NT2/D1 (cell line): Measurements from ENCODE around the gene ITGB1.

Experiments used
- DNase-seq: peaks from one replicate; pipeline ENCODE4 v3.0.0-alpha.2; 2011; ENCODE audit warnings: low read depth, low spot score
- H3K27me3 ChIP-seq: 2 replicates; pipeline ENCODE4 v1.6.0; 2011; ENCODE audit warnings: mild to moderate bottlenecking; ENCODE audit not compliant: insufficient read length, insufficient read depth
- H3K36me3 ChIP-seq: 2 replicates; pipeline ENCODE4 v1.6.1; 2011; ENCODE audit warnings: mild to moderate bottlenecking, low read length, mixed read lengths; ENCODE audit not compliant: insufficient read depth, insufficient read length
- H3K4me1 ChIP-seq: 2 replicates; pipeline ENCODE4 v1.5.1; 2011; ENCODE audit not compliant: insufficient read depth, insufficient read length
- H3K4me3 ChIP-seq: 2 replicates; pipeline ENCODE4 v1.5.1; 2011; ENCODE audit warnings: low read depth; ENCODE audit not compliant: insufficient read length
- H3K9ac ChIP-seq: 2 replicates; pipeline ENCODE4 v1.6.0; 2011; ENCODE audit warnings: low read depth; ENCODE audit not compliant: insufficient read length
- H3K9me3 ChIP-seq: 2 replicates; pipeline ENCODE4 v1.5.1; 2011; ENCODE audit warnings: mild to moderate bottlenecking, low read length; ENCODE audit not compliant: insufficient read depth
- SUZ12 ChIP-seq: IDR thresholded peaks from 2 replicates; pipeline ENCODE4 v1.6.1; 2011; ENCODE audit not compliant: insufficient read length, insufficient read depth; ENCODE audit errors: extremely low read depth
- YY1 ChIP-seq: IDR thresholded peaks from 2 replicates; pipeline ENCODE4 v1.6.1; 2011; ENCODE audit not compliant: insufficient read length, insufficient read depth
- ZNF274 ChIP-seq: IDR thresholded peaks from 2 replicates; pipeline ENCODE4 v1.6.1; 2011; ENCODE audit warnings: mild to moderate bottlenecking, low read depth, low read length

ITGB1 gene

GRCh38 chr10:32890444-32890843 is 67.6 kb downstream of the ITGB1 start:
- no peak for DNase-seq
- H3K36me3 ChIP-seq, result peaks cover 1% of the 10 kb centered on the region
- H3K9me3 ChIP-seq, result no peaks in the 10 kb centered on the region
- no peak overlapping the region for H3K4me3 ChIP-seq
- H3K9ac ChIP-seq, result no peak overlapping the region
- H3K4me1 ChIP-seq, result no peaks in the 10 kb centered on the region
- TF ChIP-seq ZNF274 (no peak), YY1 (no peak), SUZ12 (no peak)
- no peaks in the 10 kb centered on the region for H3K27me3 ChIP-seq

DNA sequence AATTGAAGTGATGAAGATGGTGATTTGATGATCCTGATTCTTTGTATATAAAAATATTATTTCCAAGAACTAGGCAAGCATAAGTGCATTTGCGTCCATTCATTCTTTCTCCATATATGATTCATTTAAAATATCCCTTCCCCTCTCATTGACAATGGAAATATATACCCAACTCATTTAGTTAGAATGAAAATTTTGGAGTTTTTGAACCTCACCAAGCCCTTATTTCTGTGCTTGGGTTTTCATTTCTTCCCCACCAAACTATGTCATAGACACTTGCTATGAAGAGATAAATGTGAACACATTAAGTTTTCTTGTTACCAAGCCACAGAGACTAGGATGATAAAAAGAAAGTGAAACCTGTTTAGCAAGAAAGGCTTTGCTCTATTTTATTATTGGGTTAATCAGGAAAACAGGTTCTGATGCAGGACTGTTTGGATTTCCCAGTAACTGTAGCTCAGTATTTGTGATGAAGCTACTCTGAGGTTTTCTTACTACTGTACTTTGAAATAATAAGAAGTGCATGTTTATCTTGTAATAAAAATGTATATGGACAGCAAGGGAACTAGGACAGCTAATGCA is 68.3 kb downstream of the ITGB1 start:
- H3K4me1 ChIP-seq, result no peaks in the 10 kb centered on the region
- H3K9me3 ChIP-seq, result no peaks in the 10 kb centered on the region
- no peak overlapping the region for H3K4me3 ChIP-seq
- H3K9ac ChIP-seq, result no peak overlapping the region
- H3K27me3 ChIP-seq, result no peaks in the 10 kb centered on the region
- no peaks in the 10 kb centered on the region for H3K36me3 ChIP-seq
- DNase-seq, result no peak
- TF ChIP-seq SUZ12 (no peak), YY1 (no peak), ZNF274 (no peak)

DNA sequence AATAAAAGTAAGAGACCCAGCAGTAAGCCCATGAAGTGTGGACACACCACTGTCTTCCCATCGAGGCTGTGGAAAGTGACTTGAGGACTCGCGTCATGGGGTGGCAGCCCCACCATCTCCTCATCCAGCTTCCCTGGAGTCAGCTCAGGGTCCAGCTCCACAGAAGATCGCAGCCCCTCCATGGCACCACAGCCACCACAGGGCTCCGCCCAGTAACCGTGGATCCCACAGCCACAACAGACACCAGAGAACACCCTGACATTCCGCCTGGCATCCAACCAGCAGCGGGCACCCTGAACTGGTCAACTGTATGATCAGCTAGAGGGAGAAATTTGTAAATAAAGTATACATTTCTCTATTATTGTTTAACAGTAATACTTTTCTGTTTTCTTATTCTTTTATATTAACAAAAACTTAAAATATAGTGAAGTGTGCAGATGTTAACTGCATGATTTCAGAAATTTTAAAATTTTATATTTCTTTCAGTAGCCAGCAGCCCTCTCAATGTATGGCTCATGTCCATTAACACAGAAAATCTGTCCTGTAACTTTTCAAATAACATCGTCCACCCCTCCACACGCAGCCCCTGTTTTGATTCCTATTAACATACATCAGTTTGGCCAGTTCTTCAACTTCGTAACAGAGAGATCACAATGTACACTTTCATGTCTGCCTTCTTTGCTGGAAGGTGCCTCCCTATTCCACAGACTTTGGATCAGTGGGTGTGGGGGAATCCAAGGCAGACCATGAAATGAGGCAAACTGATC is 69.7 kb downstream of the ITGB1 start:
- H3K4me1 ChIP-seq, result no peaks in the 10 kb centered on the region
- H3K36me3 ChIP-seq, result no peaks in the 10 kb centered on the region
- no peak for TF ChIP-seq YY1
- no peak for TF ChIP-seq SUZ12
- TF ChIP-seq ZNF274, result no peak
- H3K27me3 ChIP-seq, result no peaks in the 10 kb centered on the region
- H3K9ac ChIP-seq, result no peak overlapping the region
- no peak for DNase-seq
- H3K9me3 ChIP-seq, result no peaks in the 10 kb centered on the region
- H3K4me3 ChIP-seq, result no peak overlapping the region

- no peaks in the 10 kb centered on the region for H3K9me3 ChIP-seq
- no peak overlapping the region for H3K9ac ChIP-seq
- no peak for DNase-seq
- H3K4me3 ChIP-seq, result no peak overlapping the region
- no peaks in the 10 kb centered on the region for H3K4me1 ChIP-seq
- TF ChIP-seq YY1 (no peak), ZNF274 (no peak), SUZ12 (no peak)
- no peaks in the 10 kb centered on the region for H3K27me3 ChIP-seq
- H3K36me3 ChIP-seq, result no peaks in the 10 kb centered on the region
Measured at GRCh38 chr10:32887481-32887880, 70.5 kb downstream of the ITGB1 start.

GRCh38 chr10:32882076-32882475 is 76.0 kb downstream of the ITGB1 start:
- no peak for DNase-seq
- H3K36me3 ChIP-seq, result no peaks in the 10 kb centered on the region

GRCh38 chr10:32878646-32879045 is 79.4 kb downstream of the ITGB1 start:
- Histone ChIP-seq H3K36me3 (no peaks in the 10 kb centered on the region), H3K4me3 (no peak overlapping the region), H3K4me1 (no peaks in the 10 kb centered on the region), H3K9me3 (no peaks in the 10 kb centered on the region), H3K9ac (no peak overlapping the region), H3K27me3 (no peaks in the 10 kb centered on the region)
- DNase-seq, result no peak
- TF ChIP-seq SUZ12, result no peak

More at GRCh38 chr10:32882076-32882475, 76.0 kb downstream of the ITGB1 start:
- Histone ChIP-seq H3K9me3 (no peaks in the 10 kb centered on the region), H3K4me1 (no peaks in the 10 kb centered on the region), H3K4me3 (no peak overlapping the region), H3K27me3 (no peaks in the 10 kb centered on the region), H3K9ac (no peak overlapping the region)
- no peak for TF ChIP-seq SUZ12
- TF ChIP-seq YY1, result no peak
- TF ChIP-seq ZNF274, result no peak

GRCh38 chr10:32877915-32878314 is 80.1 kb downstream of the ITGB1 start:
- no peaks in the 10 kb centered on the region for H3K4me1 ChIP-seq
- TF ChIP-seq ZNF274 (no peak), YY1 (no peak), SUZ12 (no peak)
- no peak for DNase-seq

More at GRCh38 chr10:32877915-32878314, 80.1 kb downstream of the ITGB1 start:
- no peaks in the 10 kb centered on the region for H3K27me3 ChIP-seq
- H3K9ac ChIP-seq, result no peak overlapping the region
- H3K36me3 ChIP-seq, result no peaks in the 10 kb centered on the region
- H3K4me3 ChIP-seq, result no peak overlapping the region
- no peaks in the 10 kb centered on the region for H3K9me3 ChIP-seq
